Smooth muscle cell (in vitro differentiated cells): Measurements from ENCODE around the gene SUN3. TPM values are rescaled to one million over a fixed set of nuclear protein-coding genes. Genes with fewer than 3 reads are reported as not detected.
A peak's percentile ranks its signal among the peaks of the same experiment; 100 is the strongest.
"Not testable (repeated sequence)": the region's sequence is repeated elsewhere in the genome, so short reads cannot be mapped to it uniquely, and the experiment has no call there.

Experiments
- DNase-seq: peaks from one replicate; lab custom pipeline; 2025; ENCODE audit not compliant: unreplicated experiment; lab: John Stamatoyannopoulos, UW
- H2AFZ ChIP-seq: fragments of 200-600 bp; sonication (generic); 2 replicates; pipeline ENCODE4 v1.6.0; 2016; ENCODE audit warnings: antibody characterized with exemption, low read depth, mild to moderate bottlenecking
- H3F3A ChIP-seq: fragments of 200-600 bp; sonication (generic); 2 replicates; pipeline ENCODE4 v1.6.0; 2017; ENCODE audit warnings: antibody characterized with exemption, low read depth
- H3K27ac ChIP-seq: fragments of 200-600 bp; sonication (generic); 2 replicates; pipeline ENCODE4 v1.5.1; 2016; ENCODE audit warnings: low read depth, mild to moderate bottlenecking
- H3K27me3 ChIP-seq: fragments of 200-600 bp; sonication (generic); 2 replicates; pipeline ENCODE4 v1.6.1; 2016; ENCODE audit warnings: low read depth, mild to moderate bottlenecking
- H3K36me3 ChIP-seq: fragments of 200-600 bp; sonication (generic); 2 replicates; pipeline ENCODE4 v1.5.1; 2016; ENCODE audit warnings: low read depth
- H3K4me1 ChIP-seq: fragments of 200-600 bp; sonication (generic); 2 replicates; pipeline ENCODE4 v1.5.1; 2016; ENCODE audit warnings: low read depth
- H3K4me2 ChIP-seq: fragments of 200-600 bp; sonication (generic); 2 replicates; pipeline ENCODE4 v1.6.0; 2016; ENCODE audit warnings: mild to moderate bottlenecking
- H3K4me3 ChIP-seq: fragments of 200-600 bp; sonication (generic); 2 replicates; pipeline ENCODE4 v1.5.1; 2016; ENCODE audit warnings: mild to moderate bottlenecking
- H3K79me2 ChIP-seq: fragments of 200-600 bp; sonication (generic); 2 replicates; pipeline ENCODE4 v1.6.0; 2016; ENCODE audit warnings: low read depth, mild to moderate bottlenecking
- H3K9ac ChIP-seq: fragments of 200-600 bp; sonication (generic); 2 replicates; pipeline ENCODE4 v1.6.0; 2016; ENCODE audit warnings: low read depth
- H3K9me3 ChIP-seq: fragments of 200-600 bp; sonication (generic); replicated peaks from 2 replicates; pipeline ENCODE4 v1.5.1; 2016; ENCODE audit warnings: low read depth
- H4K20me1 ChIP-seq: fragments of 200-600 bp; sonication (generic); 2 replicates; pipeline ENCODE4 v1.6.0; 2016; ENCODE audit warnings: low read depth
- WGBS: methylation state at CpG from one replicate; pipeline ENCODE4 v1.1.7; 2016; ENCODE audit warnings: low lambda C conversion rate; 5-methylcytosine and 5-hydroxymethylcytosine counted together
- polyA plus RNA-seq: library from polyadenylated mRNA; unstranded; fragments of >200 nt; fragmentation: Nextera tagmentation; extraction: Ambion mirVana; gene quantifications from 2 replicates; pipeline ENCODE4 v1.2.1, GENCODE V29; 2016
- total RNA-seq: library from RNA; depleted of rRNA; stranded (reverse); fragments of >200 nt; gene quantifications from 2 replicates; pipeline ENCODE4 v1.2.3, GENCODE V29; 2014
- TF ChIP-seq, protein P1 (sequence below): fragments of 200-600 bp; sonication (generic); IDR thresholded peaks from 2 replicates; pipeline ENCODE4 v1.5.1; 2017; ENCODE audit warnings: borderline replicate concordance, mild to moderate bottlenecking, antibody characterized with exemption; ENCODE audit not compliant: insufficient read depth, poor library complexity, severe bottlenecking

Gene SUN3
- total and polyA plus RNA-seq, 2 experiments from 2014 or later: not detected

DNA sequence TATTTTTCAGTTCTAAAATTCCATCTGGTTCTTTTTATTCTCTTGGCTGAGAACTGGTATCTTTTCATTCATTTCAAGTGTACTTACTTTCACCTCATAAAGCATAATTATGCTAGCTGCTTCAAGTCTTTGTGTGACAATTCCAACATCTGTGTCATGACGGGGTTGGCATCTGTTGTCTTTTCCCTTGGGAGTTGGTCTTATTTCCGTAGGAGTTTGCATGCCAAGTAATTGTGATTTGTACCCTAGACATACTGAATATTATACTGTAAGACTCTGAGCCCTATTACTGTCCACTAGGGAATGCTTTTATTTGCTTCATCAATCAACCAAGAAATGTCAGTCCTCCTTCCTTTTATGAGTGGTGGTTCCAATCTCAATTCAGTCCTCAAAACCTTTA is 24.9 kb downstream of the SUN3 start:
- Histone ChIP-seq H3K36me3 (no peaks in the 10 kb centered on the region), H4K20me1 (no peaks in the 10 kb centered on the region), H3K4me2 (no peak overlapping the region), H3K9ac (no peak overlapping the region), H2AFZ (peak overlapping the region; percentile 46), H3K4me3 (no peak overlapping the region), H3K4me1 (no peaks in the 10 kb centered on the region), H3K27ac (no peak overlapping the region), H3K27me3 (no peaks in the 10 kb centered on the region), H3K9me3 (no peaks in the 10 kb centered on the region), H3F3A (no peaks in the 10 kb centered on the region), H3K79me2 (no peaks in the 10 kb centered on the region)
- DNase-seq: no peak
- TF ChIP-seq, protein P1, sequence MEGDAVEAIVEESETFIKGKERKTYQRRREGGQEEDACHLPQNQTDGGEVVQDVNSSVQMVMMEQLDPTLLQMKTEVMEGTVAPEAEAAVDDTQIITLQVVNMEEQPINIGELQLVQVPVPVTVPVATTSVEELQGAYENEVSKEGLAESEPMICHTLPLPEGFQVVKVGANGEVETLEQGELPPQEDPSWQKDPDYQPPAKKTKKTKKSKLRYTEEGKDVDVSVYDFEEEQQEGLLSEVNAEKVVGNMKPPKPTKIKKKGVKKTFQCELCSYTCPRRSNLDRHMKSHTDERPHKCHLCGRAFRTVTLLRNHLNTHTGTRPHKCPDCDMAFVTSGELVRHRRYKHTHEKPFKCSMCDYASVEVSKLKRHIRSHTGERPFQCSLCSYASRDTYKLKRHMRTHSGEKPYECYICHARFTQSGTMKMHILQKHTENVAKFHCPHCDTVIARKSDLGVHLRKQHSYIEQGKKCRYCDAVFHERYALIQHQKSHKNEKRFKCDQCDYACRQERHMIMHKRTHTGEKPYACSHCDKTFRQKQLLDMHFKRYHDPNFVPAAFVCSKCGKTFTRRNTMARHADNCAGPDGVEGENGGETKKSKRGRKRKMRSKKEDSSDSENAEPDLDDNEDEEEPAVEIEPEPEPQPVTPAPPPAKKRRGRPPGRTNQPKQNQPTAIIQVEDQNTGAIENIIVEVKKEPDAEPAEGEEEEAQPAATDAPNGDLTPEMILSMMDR: no peak
- WGBS: 77% methylated on average over 2 of the region's 2 CpGs

DNA sequence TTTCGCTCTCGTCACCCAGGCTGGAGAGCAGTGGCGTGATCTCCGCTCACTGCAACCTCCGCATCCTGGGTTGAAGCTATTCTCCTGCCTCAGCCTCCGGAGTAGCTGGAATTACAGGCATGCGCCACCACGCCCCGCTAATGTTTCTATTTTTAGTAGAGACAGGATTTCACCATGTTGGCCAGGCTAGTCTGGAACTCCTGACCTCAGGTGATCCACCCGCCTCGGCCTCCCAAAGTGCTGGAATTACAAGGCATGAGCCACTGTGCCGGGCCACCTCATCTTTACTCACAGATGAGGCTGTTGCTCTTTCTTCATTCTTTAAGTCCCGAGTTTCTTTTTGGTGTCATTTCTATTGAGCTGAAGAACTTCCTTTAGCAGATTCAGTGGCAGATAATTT is 28.7 kb downstream of the SUN3 start:
- H3K4me2 ChIP-seq, H3K4me1 ChIP-seq, H3K27ac ChIP-seq, H3K9ac ChIP-seq, H3K79me2 ChIP-seq, H3K27me3 ChIP-seq, H3K4me3 ChIP-seq, H4K20me1 ChIP-seq, H3F3A ChIP-seq, DNase-seq, H3K9me3 ChIP-seq, H3K36me3 ChIP-seq: not testable (repeated sequence)
- peak overlapping the region; percentile 2 for H2AFZ ChIP-seq
- 61% methylated on average over 13 of the region's 13 CpGs for WGBS

DNA sequence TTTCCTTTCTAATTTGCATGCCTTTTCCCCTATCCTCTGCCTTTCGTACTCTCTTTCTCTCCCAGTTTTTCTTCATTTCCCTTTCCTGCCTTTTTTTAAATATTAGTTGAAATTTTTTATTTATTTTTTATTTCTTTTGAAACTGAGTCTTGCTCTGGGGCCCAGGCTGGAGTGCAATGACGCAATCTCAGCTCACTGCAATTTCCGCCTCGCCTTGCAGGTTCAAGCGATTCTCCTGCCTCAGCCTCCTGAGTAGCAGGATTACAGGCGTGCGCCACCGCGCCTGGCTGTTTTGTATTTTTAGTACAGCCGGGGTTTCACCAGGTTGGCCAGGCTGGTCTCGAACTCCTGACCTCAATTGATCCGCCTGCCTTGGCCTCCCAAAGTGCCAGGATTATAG is 29.5 kb downstream of the SUN3 start:
- no peak for DNase-seq
- Histone ChIP-seq H3K79me2 (no peaks in the 10 kb centered on the region), H3K27ac (no peak overlapping the region), H3K36me3 (no peaks in the 10 kb centered on the region), H3K9me3 (no peaks in the 10 kb centered on the region), H3F3A (no peaks in the 10 kb centered on the region), H2AFZ (no peak overlapping the region), H3K9ac (no peak overlapping the region), H3K27me3 (no peaks in the 10 kb centered on the region), H3K4me1 (no peaks in the 10 kb centered on the region), H3K4me2 (no peak overlapping the region), H3K4me3 (no peak overlapping the region), H4K20me1 (no peaks in the 10 kb centered on the region)
- WGBS: 96% methylated on average over 12 of the region's 12 CpGs
- TF ChIP-seq, protein P1: no peak

GRCh38 chr7:47992446-47992845 is 36.5 kb downstream of the SUN3 start:
- Histone ChIP-seq H3K27ac (peak overlapping the region; percentile 34), H3K4me2 (peak overlapping the region; percentile 89), H3K79me2 (no peaks in the 10 kb centered on the region), H3K4me3 (peak overlapping the region; percentile 62), H3K4me1 (peaks cover 8% of the 10 kb centered on the region), H2AFZ (peak overlapping the region; percentile 93), H3K36me3 (no peaks in the 10 kb centered on the region), H3F3A (peaks cover 5% of the 10 kb centered on the region), H3K9ac (no peak overlapping the region), H4K20me1 (no peaks in the 10 kb centered on the region), H3K27me3 (no peaks in the 10 kb centered on the region), H3K9me3 (no peaks in the 10 kb centered on the region)
- DNase-seq: no peak
- WGBS: 49% methylated on average over 3 of the region's 3 CpGs
- TF ChIP-seq, protein P1: no peak
